ENCODE measurements around the gene DEFB118.
"Not testable (repeated sequence)": the region's sequence is repeated elsewhere in the genome, so short reads cannot be mapped to it uniquely, and the experiment has no call there.

Gene DEFB118

GRCh38 chr20:31368301-31368700 lies at the start of gene DEFB118:
TSS of gene DEFB118 (plus strand) at chr20:31368601. CDS start at chr20:31368651, 50 bp downstream.
- DNase-seq: no peak

GRCh38 chr20:31322504-31322903 lies 45.9 kb upstream of the DEFB118 start:
- DNase-seq: no peak

- DNase-seq: no peak
Observed at GRCh38 chr20:31330893-31331292, 37.5 kb upstream of the DEFB118 start.

DNA sequence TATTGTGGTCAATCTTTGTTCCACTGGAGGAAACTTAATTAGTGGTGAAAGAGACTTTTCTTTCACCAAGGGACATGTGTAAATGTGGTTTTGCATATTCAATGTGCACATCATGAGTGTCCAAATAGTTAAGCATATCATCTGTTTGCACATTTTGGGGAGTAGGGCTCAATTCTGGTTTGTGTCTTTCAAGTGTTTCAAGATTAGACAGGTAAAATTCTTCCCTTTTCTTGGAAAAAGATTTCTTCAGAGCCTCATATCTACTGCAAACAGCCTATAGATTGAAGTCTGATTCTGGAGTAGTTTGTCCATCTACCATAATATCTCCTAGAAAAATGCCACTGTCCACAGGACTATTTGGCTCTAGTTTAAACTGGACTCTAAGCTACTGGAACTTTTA lies 26.9 kb upstream of the DEFB118 start:
- no peak for DNase-seq

GRCh38 chr20:31355981-31356380 lies 12.4 kb upstream of the DEFB118 start:
- no peak for DNase-seq

DNA sequence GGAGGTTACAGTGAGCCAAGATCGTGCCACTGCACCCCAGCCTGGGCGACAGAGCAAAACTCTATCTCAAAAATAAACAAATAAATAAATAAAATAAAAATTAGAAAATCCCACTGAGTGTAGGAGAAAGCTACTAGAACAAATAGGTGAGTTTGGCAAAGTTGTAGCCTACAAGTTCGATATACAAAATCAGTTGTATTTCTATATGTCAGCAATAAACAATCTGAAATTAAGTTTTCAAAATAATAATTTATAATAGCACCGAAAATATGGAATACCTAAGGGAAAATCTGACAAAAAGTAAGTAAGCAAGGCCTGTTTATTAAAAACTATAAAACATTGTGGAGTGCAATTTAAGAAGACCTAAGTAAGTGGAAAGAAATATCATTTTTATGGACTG lies 5.1 kb upstream of the DEFB118 start:
- no peak for DNase-seq

- DNase-seq: not testable (repeated sequence)
Observed at GRCh38 chr20:31364272-31364671, 4.1 kb upstream of the DEFB118 start.

DNA sequence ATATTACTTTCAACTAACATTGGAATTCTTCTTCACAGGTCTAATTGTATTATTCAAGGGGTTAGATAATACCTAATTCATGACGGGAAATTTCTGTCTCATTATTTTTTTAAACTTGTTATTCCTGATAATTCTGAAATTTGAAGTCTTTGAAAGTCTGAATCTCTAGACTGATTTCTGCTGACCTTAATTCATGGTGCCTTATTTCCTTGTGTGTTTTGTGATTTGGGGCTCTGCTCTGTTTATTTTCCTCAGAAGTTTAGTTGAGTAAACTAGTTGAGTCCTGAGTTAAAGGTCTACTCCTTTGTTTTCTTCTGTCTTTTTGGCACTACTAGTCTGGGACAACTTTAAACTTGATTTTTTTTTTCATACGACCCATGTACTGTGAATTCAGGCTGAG lies 5.9 kb downstream of the DEFB118 start:
- DNase-seq: no peak

DNA sequence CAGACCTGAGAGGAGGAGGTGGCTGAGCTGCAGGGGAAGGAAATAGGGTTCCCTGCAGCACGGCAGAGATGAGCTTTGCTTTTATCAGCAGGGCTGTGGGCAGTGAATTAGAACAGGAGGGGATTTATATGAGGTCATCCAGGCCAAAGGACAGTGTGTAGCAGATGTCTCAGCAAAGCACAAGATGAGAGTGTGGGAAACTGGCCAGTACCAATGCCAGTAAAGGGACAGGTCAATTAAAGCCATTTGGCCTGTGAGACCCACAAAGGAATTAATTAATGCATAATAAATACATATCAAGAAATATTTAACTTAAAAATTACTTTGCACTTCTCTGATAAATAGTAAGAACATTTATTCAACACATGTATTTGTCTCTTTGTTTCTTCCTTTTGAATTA lies 22.1 kb downstream of the DEFB118 start, which contains the start of gene DEFB119:
DEFB119 (minus strand) TSS at position 101 of the 400 bp plus-strand sequence. CDS start 107 bp downstream, outside the sequence.
- DNase-seq: no peak

DNA sequence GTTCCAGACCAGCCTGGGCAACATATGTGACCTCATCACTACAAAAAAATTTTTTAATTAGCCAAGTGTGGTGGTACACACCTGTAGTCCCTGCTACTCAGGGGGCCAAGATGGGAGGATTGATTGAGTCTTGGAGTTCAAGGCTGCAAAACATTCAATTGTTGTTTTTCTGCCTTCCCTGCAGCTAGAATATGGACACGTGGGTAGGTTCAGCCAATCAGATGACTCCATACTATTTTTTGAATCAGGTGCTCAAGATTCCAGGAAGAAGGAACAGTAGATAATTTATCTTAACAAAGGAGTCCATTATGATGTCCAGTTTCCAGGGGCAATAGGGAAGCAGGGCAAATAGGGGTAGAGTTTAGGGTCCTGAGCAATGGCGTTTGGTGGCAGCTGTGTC lies 24.4 kb downstream of the DEFB118 start:
- no peak for DNase-seq

DNA sequence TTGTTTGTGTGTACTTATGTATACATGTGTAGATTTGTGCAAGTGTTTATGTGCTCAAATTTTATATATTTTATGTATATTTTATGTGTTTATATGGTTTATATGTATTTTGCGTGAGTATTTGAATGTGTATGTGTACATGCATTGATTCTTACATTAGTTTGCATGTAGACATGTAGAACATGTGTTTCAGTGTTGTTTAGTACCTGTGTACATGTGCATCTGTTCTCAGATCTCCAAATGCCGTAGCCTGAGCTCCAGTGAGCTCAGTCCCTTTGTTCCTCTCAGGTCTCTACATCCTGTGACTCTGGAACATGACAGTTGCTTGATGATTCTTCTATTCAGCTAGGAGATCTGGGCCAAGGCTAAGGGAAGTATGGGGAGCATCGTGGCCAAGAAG lies 26.5 kb downstream of the DEFB118 start:
- no peak for DNase-seq

- DNase-seq: no peak
Observed at GRCh38 chr20:31403886-31404285, 35.5 kb downstream of the DEFB118 start.

DNA sequence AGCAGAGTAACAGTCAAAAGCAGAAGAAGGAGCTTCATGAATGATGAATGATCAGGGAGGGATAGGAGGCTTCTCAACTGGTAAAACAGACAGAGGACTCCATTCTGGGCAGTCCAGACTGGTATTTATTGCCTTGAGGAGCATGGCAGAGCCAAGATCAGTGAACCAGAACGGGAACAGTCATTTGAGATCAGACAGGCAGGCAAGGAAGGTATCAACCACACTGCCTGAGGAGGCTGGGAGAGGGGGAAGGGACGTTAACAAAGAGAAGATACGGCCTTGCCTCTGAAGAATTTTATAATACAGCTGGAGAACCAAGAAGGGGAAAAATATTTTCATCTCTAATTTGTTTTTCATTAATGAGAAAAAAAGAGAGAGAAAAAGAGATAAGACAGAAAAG lies 37.7 kb downstream of the DEFB118 start, which contains the start of gene DEFB121:
DEFB121 (minus strand) TSS at position 101 of the 400 bp plus-strand sequence; CDS start at position 38, 63 bp downstream.
- DNase-seq: no peak

GRCh38 chr20:31410011-31410410 lies 41.6 kb downstream of the DEFB118 start:
- DNase-seq: no peak

DNA sequence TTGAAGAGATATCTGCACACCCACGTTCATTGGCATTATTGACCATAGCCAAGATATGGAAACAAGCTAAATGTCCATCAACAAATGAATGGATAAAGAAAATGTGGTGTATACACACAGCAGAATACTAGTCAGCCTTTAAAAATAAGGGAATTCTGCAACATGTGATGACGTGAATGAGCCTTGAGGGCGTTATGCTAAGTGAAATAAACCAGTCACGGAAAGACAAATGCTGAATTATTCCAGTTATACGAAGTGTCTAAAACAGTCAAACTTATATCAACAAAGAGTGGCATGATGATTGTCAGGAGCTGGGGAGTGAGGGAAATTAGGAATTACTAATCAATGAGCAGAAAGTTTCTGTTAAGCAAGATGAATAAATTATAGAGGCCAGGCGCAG lies 46.0 kb downstream of the DEFB118 start:
- no peak for DNase-seq

DNA sequence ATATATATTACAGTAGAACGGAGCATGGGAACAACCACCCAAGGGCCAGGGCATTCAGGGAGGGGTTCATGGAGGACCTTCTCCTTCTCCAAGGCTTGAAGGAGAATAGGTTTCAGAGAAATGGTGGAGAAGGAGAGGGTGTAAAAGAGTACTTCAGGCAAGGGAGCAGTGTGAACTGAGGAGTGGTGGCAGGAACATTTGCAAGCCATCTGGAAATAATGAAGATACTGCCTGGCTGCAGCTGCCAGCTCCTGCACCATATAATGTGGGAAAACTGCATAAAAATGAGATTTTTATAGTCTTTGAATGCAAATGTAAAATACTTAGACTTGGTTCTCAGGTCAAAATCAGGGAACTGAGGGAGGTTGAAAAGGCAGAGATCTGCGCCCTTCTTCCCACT lies 47.3 kb downstream of the DEFB118 start:
- no peak for DNase-seq

- DNase-seq: no peak
Observed at GRCh38 chr20:31418307-31418706, 49.9 kb downstream of the DEFB118 start.
